ENCODE results near the gene SCML1.

DNA sequence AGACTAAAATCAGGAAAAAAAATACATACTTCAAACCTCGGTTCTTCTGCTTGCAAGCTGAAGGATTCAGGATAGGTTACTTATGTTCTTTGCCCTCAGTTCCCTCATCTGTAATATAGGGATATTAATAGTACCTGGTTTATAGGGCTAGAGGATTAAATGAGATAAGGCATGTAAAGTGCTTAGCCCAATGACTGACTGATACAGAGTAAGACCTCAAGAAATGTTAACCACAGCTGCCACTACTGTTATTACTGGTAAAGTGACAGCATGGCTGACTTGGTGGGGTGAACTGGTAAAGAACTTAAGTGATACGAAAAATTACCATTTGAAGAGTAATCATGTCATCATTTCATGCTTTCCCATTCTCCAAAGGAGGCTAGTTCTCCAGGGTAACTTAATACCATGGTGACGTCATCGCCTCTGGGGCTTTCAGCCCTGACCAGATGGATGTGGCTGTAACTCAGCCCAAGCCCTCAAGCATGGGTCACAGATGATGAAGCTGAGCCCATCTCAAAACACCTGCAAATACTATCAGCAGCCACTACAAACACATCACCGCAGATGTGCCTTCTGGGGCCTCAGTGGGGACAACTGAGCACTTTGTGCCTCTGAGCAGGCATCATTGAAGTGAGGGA is 44.5 kb upstream of the SCML1 start:
- TF ChIP-seq, protein P1, sequence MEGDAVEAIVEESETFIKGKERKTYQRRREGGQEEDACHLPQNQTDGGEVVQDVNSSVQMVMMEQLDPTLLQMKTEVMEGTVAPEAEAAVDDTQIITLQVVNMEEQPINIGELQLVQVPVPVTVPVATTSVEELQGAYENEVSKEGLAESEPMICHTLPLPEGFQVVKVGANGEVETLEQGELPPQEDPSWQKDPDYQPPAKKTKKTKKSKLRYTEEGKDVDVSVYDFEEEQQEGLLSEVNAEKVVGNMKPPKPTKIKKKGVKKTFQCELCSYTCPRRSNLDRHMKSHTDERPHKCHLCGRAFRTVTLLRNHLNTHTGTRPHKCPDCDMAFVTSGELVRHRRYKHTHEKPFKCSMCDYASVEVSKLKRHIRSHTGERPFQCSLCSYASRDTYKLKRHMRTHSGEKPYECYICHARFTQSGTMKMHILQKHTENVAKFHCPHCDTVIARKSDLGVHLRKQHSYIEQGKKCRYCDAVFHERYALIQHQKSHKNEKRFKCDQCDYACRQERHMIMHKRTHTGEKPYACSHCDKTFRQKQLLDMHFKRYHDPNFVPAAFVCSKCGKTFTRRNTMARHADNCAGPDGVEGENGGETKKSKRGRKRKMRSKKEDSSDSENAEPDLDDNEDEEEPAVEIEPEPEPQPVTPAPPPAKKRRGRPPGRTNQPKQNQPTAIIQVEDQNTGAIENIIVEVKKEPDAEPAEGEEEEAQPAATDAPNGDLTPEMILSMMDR (IDR thresholded peaks at IDR 0.05): no peak
- TF ChIP-seq POLR2A (IDR thresholded peaks at IDR 0.05): no peak

Data from testis (tissue), 2 donors.